IPS DF 6.9 (cell line): ENCODE results near the gene PRAME.

Experiments
- DNase-seq: peaks from one replicate; pipeline ENCODE4 v3.0.0-alpha.2; 2013; ENCODE audit warnings: low read depth, low spot score
- H3K27ac ChIP-seq: one replicate; pipeline ENCODE4 v1.5.1; 2013; ENCODE audit warnings: low read length, control low read depth
- H3K27me3 ChIP-seq: 2 replicates; pipeline ENCODE4 v1.6.1; 2013; ENCODE audit warnings: mild to moderate bottlenecking, low read length; ENCODE audit not compliant: control insufficient read depth, insufficient read depth
- H3K36me3 ChIP-seq: 2 replicates; pipeline ENCODE4 v1.6.1; 2013; ENCODE audit warnings: low read length; ENCODE audit not compliant: control insufficient read depth, insufficient read depth
- H3K4me1 ChIP-seq: 2 replicates; pipeline ENCODE4 v1.6.1; 2013; ENCODE audit warnings: low read length; ENCODE audit not compliant: control insufficient read depth, insufficient read depth
- H3K4me3 ChIP-seq: 2 replicates; pipeline ENCODE4 v1.5.1; 2013; ENCODE audit warnings: mild to moderate bottlenecking, low read length
- H3K9me3 ChIP-seq: 2 replicates; pipeline ENCODE4 v1.6.1; 2013; ENCODE audit warnings: low read length, inconsistent platforms; ENCODE audit not compliant: control insufficient read depth, insufficient read depth
- WGBS: extraction: QIAGEN DNeasy Blood & Tissue Kit; methylation state at CpG from one replicate; pipeline ENCODE4 v1.1.7; 2013; ENCODE audit warnings: mixed read lengths, missing lambda C conversion rate; ENCODE audit not compliant: insufficient read length, insufficient coverage; 5-methylcytosine and 5-hydroxymethylcytosine counted together

Gene PRAME

GRCh38 chr22:22579869-22580604, 21.0 kb upstream of the PRAME start:
- no peaks in the 10 kb centered on the region for H3K36me3 ChIP-seq
- H3K9me3 ChIP-seq: no peaks in the 10 kb centered on the region; the same call in 1 of the 2 replicates
- DNase-seq: no peak
- no CpG with 5 or more reads among the region's 7 CpGs for WGBS
- no peaks in the 10 kb centered on the region for H3K4me1 ChIP-seq
- H3K27ac ChIP-seq: no peak overlapping the region
- no peak overlapping the region for H3K4me3 ChIP-seq
- peaks cover 1% of the 10 kb centered on the region; the same call in 1 of the 2 replicates for H3K27me3 ChIP-seq

GRCh38 chr22:22578702-22579424, 19.8 kb upstream of the PRAME start:
- H3K4me3 ChIP-seq: no peak overlapping the region
- WGBS: no CpG with 5 or more reads among the region's 10 CpGs
- H3K36me3 ChIP-seq: no peaks in the 10 kb centered on the region
- DNase-seq: no peak
- H3K27me3 ChIP-seq: peaks cover 4% of the 10 kb centered on the region
- H3K9me3 ChIP-seq: no peaks in the 10 kb centered on the region; the same call in 1 of the 2 replicates
- H3K4me1 ChIP-seq: no peaks in the 10 kb centered on the region
- H3K27ac ChIP-seq: no peak overlapping the region

GRCh38 chr22:22576989-22577427, 17.9 kb upstream of the PRAME start:
- H3K27ac ChIP-seq: no peak overlapping the region
- no peak overlapping the region for H3K4me3 ChIP-seq
- no CpG with 5 or more reads among the region's 5 CpGs for WGBS
- no peaks in the 10 kb centered on the region; the same call in 1 of the 2 replicates for H3K9me3 ChIP-seq
- DNase-seq: no peak
- H3K27me3 ChIP-seq: peaks cover 9% of the 10 kb centered on the region
- H3K36me3 ChIP-seq: no peaks in the 10 kb centered on the region
- H3K4me1 ChIP-seq: no peaks in the 10 kb centered on the region

- no peak for DNase-seq
- Histone ChIP-seq H3K27me3 (peaks cover 9% of the 10 kb centered on the region), H3K4me3 (no peak overlapping the region)
These were observed 17.4 kb upstream of the PRAME start for GRCh38 chr22:22576244-22576988.

GRCh38 chr22:22574361-22574760, 15.3 kb upstream of the PRAME start:
- no peak overlapping the region for H3K4me3 ChIP-seq
- peaks cover 12% of the 10 kb centered on the region for H3K27me3 ChIP-seq
- H3K4me1 ChIP-seq: no peaks in the 10 kb centered on the region
- no peaks in the 10 kb centered on the region; the same call in 1 of the 2 replicates for H3K9me3 ChIP-seq
- H3K36me3 ChIP-seq: no peaks in the 10 kb centered on the region
- H3K27ac ChIP-seq: no peak overlapping the region
- DNase-seq: no peak

More at GRCh38 chr22:22576244-22576988, 17.4 kb upstream of the PRAME start:
- Histone ChIP-seq H3K9me3 (no peaks in the 10 kb centered on the region; the same call in 1 of the 2 replicates), H3K36me3 (no peaks in the 10 kb centered on the region), H3K4me1 (no peaks in the 10 kb centered on the region), H3K27ac (no peak overlapping the region)
- no CpG with 5 or more reads among the region's 8 CpGs for WGBS

- Histone ChIP-seq H3K4me3 (no peak overlapping the region), H3K36me3 (no peaks in the 10 kb centered on the region), H3K9me3 (no peaks in the 10 kb centered on the region; the same call in 1 of the 2 replicates), H3K27ac (no peak overlapping the region), H3K4me1 (no peaks in the 10 kb centered on the region), H3K27me3 (peaks cover 16% of the 10 kb centered on the region)
- no peak for DNase-seq
- WGBS: no CpG with 5 or more reads among the region's 8 CpGs
These were observed 14.2 kb upstream of the PRAME start for GRCh38 chr22:22573047-22573889.

- H3K27me3 ChIP-seq: peaks cover 16% of the 10 kb centered on the region
- no peaks in the 10 kb centered on the region for H3K4me1 ChIP-seq
- no peak overlapping the region for H3K27ac ChIP-seq
- DNase-seq: no peak
- no CpG with 5 or more reads among the region's 2 CpGs for WGBS
- H3K36me3 ChIP-seq: no peaks in the 10 kb centered on the region
- H3K4me3 ChIP-seq: no peak overlapping the region
- no peaks in the 10 kb centered on the region; the same call in 1 of the 2 replicates for H3K9me3 ChIP-seq
These were observed 12.8 kb upstream of the PRAME start for GRCh38 chr22:22571862-22572261.

GRCh38 chr22:22571429-22571828, 12.4 kb upstream of the PRAME start:
- Histone ChIP-seq H3K4me1 (no peaks in the 10 kb centered on the region), H3K9me3 (no peaks in the 10 kb centered on the region; the same call in 1 of the 2 replicates), H3K27ac (no peak overlapping the region), H3K36me3 (no peaks in the 10 kb centered on the region), H3K4me3 (no peak overlapping the region), H3K27me3 (peaks cover 16% of the 10 kb centered on the region)
- WGBS: no CpG with 5 or more reads among the region's 6 CpGs
- DNase-seq: no peak

GRCh38 chr22:22569218-22569617, 10.2 kb upstream of the PRAME start:
- H3K27ac ChIP-seq: no peak overlapping the region
- no peaks in the 10 kb centered on the region for H3K4me1 ChIP-seq
- no peak for DNase-seq
- H3K27me3 ChIP-seq: peaks cover 15% of the 10 kb centered on the region
- H3K36me3 ChIP-seq: no peaks in the 10 kb centered on the region
- H3K9me3 ChIP-seq: no peaks in the 10 kb centered on the region; the same call in 1 of the 2 replicates
- WGBS: no CpG with 5 or more reads among the region's 5 CpGs
- H3K4me3 ChIP-seq: no peak overlapping the region
